Stimulated activated CD4-positive, alpha-beta T cell treated with anti-CD3 and anti-CD28 coated beads, Interleukin-2, amount 100 ng/mL, for 24 hours (primary cell): ENCODE data around the gene KANSL1L.
A peak's percentile ranks its signal among the peaks of the same experiment; 100 is the strongest.

ENCODE experiments used
- DNase-seq, 2 donors: peaks; one replicate each; pipeline ENCODE4 v3.0.0-alpha.2; 2020

Gene KANSL1L

GRCh38 chr2:210072493-210072892 is 98.7 kb downstream of the KANSL1L start:
- DNase-seq = no peak

DNA sequence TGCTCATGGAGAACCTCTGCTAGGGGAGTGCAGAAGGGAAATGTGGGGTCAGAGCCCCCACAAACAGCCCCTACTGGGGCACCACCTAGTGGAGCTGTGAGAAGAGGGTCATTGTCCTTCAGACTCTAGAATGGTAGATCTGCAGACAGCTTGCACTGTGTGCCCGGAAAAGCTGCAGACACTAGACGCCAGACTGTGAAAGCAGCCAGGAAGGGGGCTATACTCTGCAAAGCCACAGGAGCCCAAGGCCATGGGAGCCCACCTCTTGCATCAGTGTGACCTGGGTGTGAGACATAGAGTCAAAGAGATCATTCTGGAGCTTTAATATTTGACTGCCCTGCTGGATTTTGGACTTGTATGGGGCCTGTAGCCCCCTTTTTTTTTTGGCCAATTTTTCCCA is 107.9 kb downstream of the KANSL1L start:
- DNase-seq = no peak

DNA sequence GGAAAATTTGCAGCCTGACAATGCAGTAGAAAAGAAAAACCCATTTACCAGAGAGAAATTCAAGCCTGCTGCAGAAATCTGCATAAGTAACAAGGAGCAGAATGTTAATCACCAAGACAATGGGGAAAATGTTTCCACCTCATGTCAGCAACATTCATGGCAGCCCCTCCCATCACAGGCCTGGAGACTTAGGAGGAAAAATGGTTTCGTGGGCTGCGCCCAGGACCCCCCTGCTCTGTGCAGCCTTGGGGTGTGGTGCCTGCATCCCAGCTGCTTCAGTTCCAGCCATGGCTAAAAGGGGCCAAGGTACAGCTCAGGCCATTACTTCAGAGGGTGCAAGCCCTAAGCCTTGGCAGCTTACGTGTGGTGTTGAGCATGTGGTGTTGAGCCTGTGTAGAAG is 115.4 kb downstream of the KANSL1L start:
- no peak for DNase-seq

DNA sequence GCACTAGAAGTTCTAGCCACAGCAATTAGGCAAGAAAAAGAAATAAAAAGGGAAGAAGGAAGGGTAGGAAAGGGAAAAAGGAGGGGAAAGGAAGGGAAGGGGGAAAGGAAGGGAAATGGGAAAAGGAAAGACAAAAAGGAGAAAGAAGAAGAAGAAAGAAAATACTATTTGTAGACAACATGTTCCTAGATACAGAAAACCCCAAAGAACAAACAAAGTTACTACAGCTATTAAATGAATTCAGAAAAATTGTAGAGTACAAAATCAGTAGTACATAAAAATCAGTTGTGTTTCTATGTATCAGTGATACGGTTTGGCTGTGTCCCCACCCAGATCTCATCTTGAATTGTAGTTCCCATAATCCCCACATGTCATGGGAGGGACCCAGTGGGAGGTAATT is 116.5 kb downstream of the KANSL1L start:
- DNase-seq = no peak

DNA sequence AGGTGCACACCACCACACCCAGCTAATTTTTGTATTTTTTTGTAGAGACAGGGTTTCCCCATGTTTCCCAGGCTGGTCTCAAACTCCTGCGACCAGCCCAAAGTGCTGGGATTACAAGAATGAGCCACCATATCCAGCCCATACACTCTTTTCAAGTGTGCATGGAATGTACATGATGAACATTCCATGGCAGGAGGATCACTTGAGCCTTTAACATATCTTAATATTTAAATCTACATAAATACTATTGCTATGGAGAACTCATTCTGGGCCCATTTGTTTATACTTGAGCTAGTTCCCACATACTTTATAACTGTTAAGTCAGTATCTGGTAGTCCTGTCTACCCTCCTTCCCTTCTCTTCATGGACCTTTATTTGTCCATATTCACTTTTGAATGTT is 120.3 kb downstream of the KANSL1L start:
- DNase-seq = no peak

GRCh38 chr2:210049831-210050230 is 121.4 kb downstream of the KANSL1L start:
- DNase-seq = no peak

DNA sequence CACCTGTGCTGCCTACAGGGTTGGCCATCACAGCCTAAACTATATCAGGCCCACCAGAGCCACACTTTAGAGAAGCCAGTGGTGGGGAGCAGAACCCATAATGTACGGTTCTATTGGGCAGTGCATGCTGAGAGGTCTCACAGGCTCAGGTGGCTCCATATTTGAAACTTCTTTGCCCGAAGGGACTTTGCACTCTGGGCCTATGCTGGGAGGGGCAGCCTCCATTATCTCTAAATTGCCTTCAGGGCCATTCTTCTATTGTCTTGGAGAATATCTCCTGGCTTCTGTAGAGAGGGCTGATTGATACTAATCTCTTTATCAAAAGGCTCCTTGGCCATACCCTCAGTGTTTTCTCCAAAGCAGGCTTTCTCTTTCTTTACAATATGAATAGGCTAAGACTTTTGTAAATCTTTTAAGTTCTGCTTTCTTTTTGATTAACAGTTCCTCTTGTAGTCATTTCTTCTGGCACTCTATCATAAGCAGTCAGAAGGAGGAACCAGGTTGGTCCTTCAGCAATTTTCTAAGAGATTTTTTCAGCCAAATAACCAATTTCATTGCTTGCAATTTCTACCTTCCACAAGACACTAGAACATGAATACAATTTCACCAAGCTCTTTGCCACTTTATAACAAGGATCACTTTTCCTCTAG is 124.2 kb downstream of the KANSL1L start:
- no peak for DNase-seq

- no peak for DNase-seq
These were observed 133.1 kb downstream of the KANSL1L start for GRCh38 chr2:210038078-210038477.

DNA sequence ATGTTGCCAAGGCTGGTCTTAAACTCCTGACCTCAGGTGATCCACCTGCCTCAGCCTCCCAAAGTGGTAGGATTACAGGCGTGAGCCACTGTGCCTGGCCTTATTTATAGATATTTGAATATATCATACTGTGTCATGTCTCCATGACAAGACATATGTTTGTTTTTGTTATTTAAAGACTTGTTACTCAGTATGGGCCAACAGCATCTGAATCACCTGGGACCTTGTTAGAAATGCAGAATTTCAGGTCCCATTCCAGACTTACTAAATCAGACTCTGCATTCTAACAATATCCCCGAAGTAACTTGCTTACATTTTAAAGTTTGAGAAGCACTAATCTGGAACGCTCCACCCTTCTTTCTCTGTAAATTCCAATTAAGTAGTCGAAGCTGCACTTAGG is 135.5 kb downstream of the KANSL1L start:
- no peak for DNase-seq

DNA sequence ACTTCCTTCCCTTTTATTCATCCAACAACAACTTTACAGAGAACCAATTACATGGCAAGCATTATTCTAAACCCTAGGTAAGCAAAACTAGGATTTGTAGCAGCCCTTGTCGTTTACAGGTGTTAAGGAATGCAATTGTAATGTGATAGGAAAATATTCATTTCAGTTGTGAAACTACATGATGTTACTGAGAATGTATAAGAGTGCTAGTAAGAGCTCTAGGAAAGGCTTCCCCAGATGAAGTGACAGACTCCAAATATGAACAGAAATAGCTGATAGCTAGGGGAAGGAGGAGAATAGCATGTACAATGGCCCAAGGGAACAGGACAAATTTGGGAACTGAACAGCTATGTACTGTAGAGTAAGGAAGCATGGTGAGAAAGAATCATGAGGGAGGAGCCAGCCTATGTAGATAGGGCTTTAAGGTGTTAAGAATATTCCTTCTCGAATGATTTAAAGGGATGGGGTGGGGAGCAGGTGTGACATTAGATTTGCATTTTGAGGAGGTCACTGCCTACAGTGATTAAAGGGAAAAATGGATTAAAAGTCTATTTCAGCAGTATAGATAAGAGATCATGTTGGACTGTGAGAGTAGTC is 137.0 kb downstream of the KANSL1L start:
- DNase-seq = no peak

- no peak for DNase-seq
These were observed 143.0 kb downstream of the KANSL1L start for GRCh38 chr2:210028178-210028577.

- DNase-seq = no peak
These were observed 143.6 kb downstream of the KANSL1L start for GRCh38 chr2:210027608-210028007.

GRCh38 chr2:210022824-210023223 is 148.4 kb downstream of the KANSL1L start:
- DNase-seq = no peak

DNA sequence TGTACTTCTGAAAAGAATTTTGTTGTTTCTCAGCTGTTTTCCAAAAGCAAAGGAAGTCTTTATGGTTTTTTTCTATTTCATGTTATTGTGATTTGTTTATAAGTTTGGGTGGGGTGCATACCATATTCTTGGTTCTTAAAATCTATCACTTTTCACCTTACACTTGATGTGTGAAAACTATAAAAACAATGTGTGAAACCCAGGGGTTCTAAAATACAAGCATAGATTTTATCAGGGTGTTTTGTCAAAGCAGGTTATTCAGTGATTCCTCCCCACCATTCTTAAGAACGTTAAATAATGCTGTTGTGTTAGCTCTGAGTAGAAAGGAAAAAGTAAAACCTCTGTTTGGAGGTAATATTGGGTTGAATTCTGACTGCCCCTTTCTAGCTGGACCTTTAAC is 151.1 kb downstream of the KANSL1L start:
- no peak for DNase-seq

GRCh38 chr2:210009896-210010295 is 161.3 kb downstream of the KANSL1L start:
- DNase-seq = no peak

GRCh38 chr2:210009126-210009525 is 162.1 kb downstream of the KANSL1L start:
- DNase-seq = no peak

DNA sequence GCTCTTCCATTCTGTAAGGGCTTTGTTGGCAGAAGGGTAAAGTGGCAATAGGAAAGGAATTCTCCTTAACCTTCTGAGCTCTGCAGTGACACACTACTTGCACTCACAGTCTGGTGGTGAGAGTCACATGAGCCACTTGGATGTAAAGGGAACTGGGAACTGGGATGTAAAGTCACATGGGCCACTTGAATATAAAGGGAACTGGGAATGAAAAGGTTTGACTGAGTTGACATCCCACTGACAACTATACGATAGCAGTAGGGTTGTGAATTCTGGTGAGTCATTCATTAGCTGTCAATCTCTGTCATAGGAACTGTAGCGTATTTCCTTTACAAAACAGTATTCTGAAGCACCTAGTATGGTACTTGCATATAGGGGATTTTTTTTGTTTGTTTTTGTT is 163.3 kb downstream of the KANSL1L start:
- DNase-seq = no peak

GRCh38 chr2:210004881-210005280 is 166.3 kb downstream of the KANSL1L start:
- no peak for DNase-seq

DNA sequence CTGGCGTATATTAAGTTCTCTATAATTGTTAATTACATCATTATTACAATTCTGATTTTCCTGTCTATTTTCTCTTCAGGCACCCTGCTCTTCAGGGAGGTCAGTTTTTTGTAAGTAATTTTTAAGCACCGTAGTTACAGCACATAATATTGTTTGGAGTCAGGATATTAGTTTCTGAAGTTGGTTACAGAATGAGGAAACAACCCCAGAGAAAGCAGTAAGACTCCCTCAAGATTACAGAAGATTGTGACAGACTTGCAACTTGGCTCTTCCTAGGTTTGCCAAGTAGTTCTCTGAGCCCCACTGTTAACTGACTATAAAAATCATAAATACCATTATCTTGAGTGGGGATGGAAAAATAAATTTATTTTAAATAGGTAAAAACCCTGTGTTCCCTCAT is 167.8 kb downstream of the KANSL1L start:
- DNase-seq = no peak

- DNase-seq = peak; percentile 99
These were observed 168.8 kb downstream of the KANSL1L start, which contains the start of gene RPE for GRCh38 chr2:210002158-210003157. Gene RPE (plus strand): TSS chr2:210002638. CDS start chr2:210002662, 24 bp downstream.

GRCh38 chr2:210000464-210001324 is 170.5 kb downstream of the KANSL1L start:
- DNase-seq = no peak

- DNase-seq = no peak
These were observed 172.6 kb downstream of the KANSL1L start for GRCh38 chr2:209998596-209998995.

- DNase-seq = no peak
These were observed 177.2 kb downstream of the KANSL1L start for GRCh38 chr2:209993968-209994367.
